Osteoblast (primary cell): ENCODE measurements around the gene HNRNPL. TPM values are rescaled to one million over a fixed set of nuclear protein-coding genes. Genes with fewer than 3 reads are reported as not detected.
A peak's percentile ranks its signal among the peaks of the same experiment; 100 is the strongest.

Experiments
- DNase-seq: peaks from one replicate; pipeline ENCODE4 v3.0.0; 2011; ENCODE audit warnings: low spot score, mixed read lengths; ENCODE audit not compliant: insufficient read length; ENCODE audit errors: missing footprints
- H2AFZ ChIP-seq: 2 replicates; pipeline ENCODE4 v1.6.0; 2011; ENCODE audit warnings: mild to moderate bottlenecking, low read length
- H3K27ac ChIP-seq: 2 replicates; pipeline ENCODE4 v1.5.1; 2011; ENCODE audit warnings: mild to moderate bottlenecking, low read depth, low read length, moderate library complexity
- H3K27me3 ChIP-seq: 2 replicates; pipeline ENCODE4 v1.6.0; 2012; ENCODE audit warnings: mild to moderate bottlenecking, control low read depth, inconsistent platforms, low read length, moderate library complexity; ENCODE audit not compliant: insufficient read depth
- H3K36me3 ChIP-seq: 2 replicates; pipeline ENCODE4 v1.5.1; 2011; ENCODE audit warnings: mild to moderate bottlenecking, low read length, control low read depth, moderate library complexity; ENCODE audit not compliant: insufficient read depth
- H3K4me1 ChIP-seq: 2 replicates; pipeline ENCODE4 v1.5.1; 2011; ENCODE audit warnings: mild to moderate bottlenecking, low read length, control low read depth, moderate library complexity; ENCODE audit not compliant: insufficient read depth
- H3K4me2 ChIP-seq: 2 replicates; pipeline ENCODE4 v1.6.0; 2011; ENCODE audit warnings: mild to moderate bottlenecking, low read length; ENCODE audit not compliant: insufficient read depth
- H3K4me3 ChIP-seq: fragments of 200-600 bp; sonication (generic); 3 replicates; pipeline ENCODE4 v1.5.1; 2012; ENCODE audit warnings: mild to moderate bottlenecking, low read length, inconsistent platforms; ENCODE audit not compliant: insufficient read depth
- H3K79me2 ChIP-seq: 2 replicates; pipeline ENCODE4 v1.6.0; 2012; ENCODE audit warnings: mild to moderate bottlenecking, low read length, control low read depth, inconsistent platforms; ENCODE audit not compliant: insufficient read depth
- H3K9me3 ChIP-seq: 2 replicates; pipeline ENCODE4 v1.5.1; 2011; ENCODE audit warnings: low read depth, low read length, control low read depth
- H4K20me1 ChIP-seq: 2 replicates; pipeline ENCODE4 v1.6.0; 2012; ENCODE audit warnings: mild to moderate bottlenecking, low read length, control low read depth; ENCODE audit not compliant: insufficient read depth
- total RNA-seq: library from RNA; depleted of rRNA; stranded (reverse); fragments of >200 nt; gene quantifications from 2 replicates; pipeline ENCODE4 v1.2.3, GENCODE V29; 2012
- TF ChIP-seq, protein P1 (sequence below): IDR thresholded peaks from 2 replicates; pipeline ENCODE4 v1.5.1; 2011; ENCODE audit warnings: mild to moderate bottlenecking, low read depth, low read length, moderate library complexity; ENCODE audit errors: extremely low read depth

The HNRNPL gene
- total RNA-seq, 1 donor, result 188 TPM

DNA sequence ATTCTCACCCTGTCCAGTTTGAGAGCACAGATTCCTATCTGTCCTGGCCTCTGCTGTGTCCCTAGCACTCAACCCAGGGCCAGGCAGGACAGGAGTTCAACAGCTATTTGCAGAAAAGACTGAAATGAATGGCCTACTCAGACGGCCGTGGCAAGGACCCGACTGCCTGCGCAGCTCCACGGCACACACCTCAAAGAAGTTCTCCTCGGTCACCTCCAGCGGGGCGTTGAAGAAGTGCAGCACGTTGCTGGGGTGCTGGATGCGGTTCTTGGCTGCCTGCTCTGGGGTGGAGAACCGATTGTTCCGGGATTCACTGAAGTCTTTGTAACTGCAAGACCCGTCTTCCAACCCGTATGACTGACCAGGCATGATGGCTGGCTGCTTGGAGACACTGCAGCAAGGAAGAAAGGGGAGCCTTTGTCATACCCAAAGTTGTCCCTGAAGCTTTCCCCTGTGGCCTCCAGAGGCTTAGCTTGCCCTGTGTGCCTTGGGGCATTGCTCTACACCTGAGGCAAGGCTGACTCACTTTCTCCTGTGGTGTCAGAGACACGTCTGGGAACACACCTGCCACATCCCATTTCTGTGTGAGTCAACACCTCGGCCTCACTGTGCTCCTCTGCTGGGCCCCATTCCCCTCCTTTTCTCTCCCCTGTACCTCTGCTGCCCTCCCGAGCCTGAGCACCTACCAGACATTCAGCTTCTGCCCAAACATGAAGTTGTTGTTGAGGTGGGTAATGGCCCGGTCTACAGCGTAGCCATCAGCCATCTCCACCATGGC is 11.4 kb downstream of the HNRNPL start:
- H3K9me3 ChIP-seq, result no peaks in the 10 kb centered on the region
- peak; percentile 32 for DNase-seq
- H3K4me1 ChIP-seq, result peaks cover 11% of the 10 kb centered on the region
- H4K20me1 ChIP-seq, result peaks cover 65% of the 10 kb centered on the region
- H3K36me3 ChIP-seq, result peaks cover 75% of the 10 kb centered on the region
- H3K79me2 ChIP-seq, result peaks cover 43% of the 10 kb centered on the region
- TF ChIP-seq, protein P1, sequence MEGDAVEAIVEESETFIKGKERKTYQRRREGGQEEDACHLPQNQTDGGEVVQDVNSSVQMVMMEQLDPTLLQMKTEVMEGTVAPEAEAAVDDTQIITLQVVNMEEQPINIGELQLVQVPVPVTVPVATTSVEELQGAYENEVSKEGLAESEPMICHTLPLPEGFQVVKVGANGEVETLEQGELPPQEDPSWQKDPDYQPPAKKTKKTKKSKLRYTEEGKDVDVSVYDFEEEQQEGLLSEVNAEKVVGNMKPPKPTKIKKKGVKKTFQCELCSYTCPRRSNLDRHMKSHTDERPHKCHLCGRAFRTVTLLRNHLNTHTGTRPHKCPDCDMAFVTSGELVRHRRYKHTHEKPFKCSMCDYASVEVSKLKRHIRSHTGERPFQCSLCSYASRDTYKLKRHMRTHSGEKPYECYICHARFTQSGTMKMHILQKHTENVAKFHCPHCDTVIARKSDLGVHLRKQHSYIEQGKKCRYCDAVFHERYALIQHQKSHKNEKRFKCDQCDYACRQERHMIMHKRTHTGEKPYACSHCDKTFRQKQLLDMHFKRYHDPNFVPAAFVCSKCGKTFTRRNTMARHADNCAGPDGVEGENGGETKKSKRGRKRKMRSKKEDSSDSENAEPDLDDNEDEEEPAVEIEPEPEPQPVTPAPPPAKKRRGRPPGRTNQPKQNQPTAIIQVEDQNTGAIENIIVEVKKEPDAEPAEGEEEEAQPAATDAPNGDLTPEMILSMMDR, result no peak
- H3K4me2 ChIP-seq, result no peak overlapping the region
- no peaks in the 10 kb centered on the region for H3K27me3 ChIP-seq
- H3K27ac ChIP-seq, result no peak overlapping the region
- H2AFZ ChIP-seq, result no peak overlapping the region
- no peak overlapping the region for H3K4me3 ChIP-seq

GRCh38 chr19:38837656-38838121 is 12.1 kb downstream of the HNRNPL start:
- DNase-seq, result peak; percentile 5
- no peak overlapping the region for H3K4me3 ChIP-seq
- peaks cover 11% of the 10 kb centered on the region for H3K4me1 ChIP-seq
- H2AFZ ChIP-seq, result no peak overlapping the region
- no peaks in the 10 kb centered on the region for H3K27me3 ChIP-seq
- no peaks in the 10 kb centered on the region for H3K9me3 ChIP-seq
- H4K20me1 ChIP-seq, result peaks cover 58% of the 10 kb centered on the region
- peaks cover 35% of the 10 kb centered on the region for H3K79me2 ChIP-seq
- peaks cover 68% of the 10 kb centered on the region for H3K36me3 ChIP-seq
- TF ChIP-seq, protein P1, result no peak
- H3K4me2 ChIP-seq, result no peak overlapping the region
- H3K27ac ChIP-seq, result no peak overlapping the region

- Histone ChIP-seq H3K27ac (peak overlapping the region; percentile 36), H3K79me2 (peaks cover 30% of the 10 kb centered on the region), H3K4me3 (no peak overlapping the region), H3K36me3 (peaks cover 62% of the 10 kb centered on the region), H2AFZ (no peak overlapping the region), H3K4me1 (peaks cover 16% of the 10 kb centered on the region), H3K9me3 (no peaks in the 10 kb centered on the region), H3K27me3 (no peaks in the 10 kb centered on the region), H4K20me1 (peaks cover 52% of the 10 kb centered on the region), H3K4me2 (no peak overlapping the region)
- no peak for DNase-seq
- TF ChIP-seq, protein P1, result no peak
These were observed 12.7 kb downstream of the HNRNPL start for GRCh38 chr19:38836983-38837626.
